Measurements from ENCODE around the gene GALNT6.

DNA sequence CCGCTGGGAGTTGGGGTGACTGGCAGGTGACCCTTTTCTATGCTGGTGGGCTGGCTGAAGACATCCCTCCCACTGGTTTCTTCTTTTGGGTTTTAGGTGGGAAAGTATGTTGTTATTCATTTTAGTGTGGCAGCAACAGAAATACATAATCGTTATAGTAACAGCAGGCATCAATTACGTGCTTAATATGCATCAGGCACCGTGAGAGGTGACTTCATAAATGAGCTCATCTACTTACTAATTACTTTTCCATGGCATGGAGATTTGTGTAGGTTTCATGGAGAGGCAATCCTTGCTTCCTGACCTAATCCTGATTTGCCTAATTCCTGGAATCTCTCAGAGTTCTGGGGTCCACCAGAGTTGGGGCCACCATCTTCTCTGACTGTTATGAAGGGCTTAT, 31.4 kb downstream of the GALNT6 start:
- TF ChIP-seq, protein P1, sequence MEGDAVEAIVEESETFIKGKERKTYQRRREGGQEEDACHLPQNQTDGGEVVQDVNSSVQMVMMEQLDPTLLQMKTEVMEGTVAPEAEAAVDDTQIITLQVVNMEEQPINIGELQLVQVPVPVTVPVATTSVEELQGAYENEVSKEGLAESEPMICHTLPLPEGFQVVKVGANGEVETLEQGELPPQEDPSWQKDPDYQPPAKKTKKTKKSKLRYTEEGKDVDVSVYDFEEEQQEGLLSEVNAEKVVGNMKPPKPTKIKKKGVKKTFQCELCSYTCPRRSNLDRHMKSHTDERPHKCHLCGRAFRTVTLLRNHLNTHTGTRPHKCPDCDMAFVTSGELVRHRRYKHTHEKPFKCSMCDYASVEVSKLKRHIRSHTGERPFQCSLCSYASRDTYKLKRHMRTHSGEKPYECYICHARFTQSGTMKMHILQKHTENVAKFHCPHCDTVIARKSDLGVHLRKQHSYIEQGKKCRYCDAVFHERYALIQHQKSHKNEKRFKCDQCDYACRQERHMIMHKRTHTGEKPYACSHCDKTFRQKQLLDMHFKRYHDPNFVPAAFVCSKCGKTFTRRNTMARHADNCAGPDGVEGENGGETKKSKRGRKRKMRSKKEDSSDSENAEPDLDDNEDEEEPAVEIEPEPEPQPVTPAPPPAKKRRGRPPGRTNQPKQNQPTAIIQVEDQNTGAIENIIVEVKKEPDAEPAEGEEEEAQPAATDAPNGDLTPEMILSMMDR (IDR thresholded peaks at IDR 0.05; ENCODE audit: low read length), result no peak
- no peak for TF ChIP-seq EZH2 (IDR thresholded peaks at IDR 0.05; ENCODE audit: borderline replicate concordance, low read length)

All from OCI-LY1 (cell line).